ENCODE results near the gene LKAAEAR1. TPM values are rescaled to one million over a fixed set of nuclear protein-coding genes. Genes with fewer than 3 reads are reported as not detected.
A peak's percentile ranks its signal among the peaks of the same experiment; 100 is the strongest.

LKAAEAR1 gene
- total and polyA plus RNA-seq, 9 of the 15 experiments (the other 6 are each of a cell fraction or from before 2014, with no cell fraction given) = not detected

DNA sequence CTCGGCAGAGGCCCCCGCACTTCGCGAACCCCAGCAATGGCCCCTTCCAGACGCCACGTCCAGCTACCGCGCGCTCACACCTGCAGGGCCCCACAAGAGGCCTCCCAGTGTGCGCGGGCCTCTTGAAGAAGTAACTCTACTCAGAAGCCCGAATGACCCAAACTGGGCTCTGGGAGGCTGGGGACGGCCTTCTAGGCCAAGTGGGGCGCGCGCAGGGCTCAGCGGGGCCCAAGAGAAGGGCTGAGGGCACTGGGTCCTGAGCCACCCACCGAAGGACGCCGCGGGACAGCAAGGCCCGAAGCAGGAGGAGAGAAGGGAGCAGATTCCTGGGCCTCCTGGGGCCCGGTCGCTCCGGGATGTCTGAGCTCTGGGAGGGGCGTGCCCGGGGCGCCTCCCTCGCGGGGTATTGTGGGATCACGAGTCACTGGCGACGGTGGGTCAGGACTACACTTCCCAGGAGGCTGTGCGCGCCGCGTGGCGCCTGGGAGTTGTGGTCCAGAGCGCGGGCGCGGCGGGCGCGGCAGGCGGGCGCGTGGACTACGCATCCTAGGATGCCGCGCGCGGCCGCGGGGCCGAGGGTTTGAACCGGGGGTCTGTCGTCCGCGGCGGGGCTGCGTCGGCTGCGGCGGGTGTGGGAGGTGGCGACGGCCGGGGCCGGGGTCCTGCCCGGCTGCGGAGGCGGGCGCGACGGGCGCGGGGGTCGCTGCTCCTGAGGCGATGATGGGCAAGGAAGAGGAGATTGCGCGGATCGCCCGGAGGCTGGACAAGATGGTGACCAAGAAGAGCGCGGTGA, 21.4 kb downstream of the LKAAEAR1 start, which contains the start of gene TCEA2 (continued):
- TF ChIP-seq TEAD2 (tag; IDR thresholded peaks at IDR 0.05) = no peak
- TF ChIP-seq, protein P1, sequence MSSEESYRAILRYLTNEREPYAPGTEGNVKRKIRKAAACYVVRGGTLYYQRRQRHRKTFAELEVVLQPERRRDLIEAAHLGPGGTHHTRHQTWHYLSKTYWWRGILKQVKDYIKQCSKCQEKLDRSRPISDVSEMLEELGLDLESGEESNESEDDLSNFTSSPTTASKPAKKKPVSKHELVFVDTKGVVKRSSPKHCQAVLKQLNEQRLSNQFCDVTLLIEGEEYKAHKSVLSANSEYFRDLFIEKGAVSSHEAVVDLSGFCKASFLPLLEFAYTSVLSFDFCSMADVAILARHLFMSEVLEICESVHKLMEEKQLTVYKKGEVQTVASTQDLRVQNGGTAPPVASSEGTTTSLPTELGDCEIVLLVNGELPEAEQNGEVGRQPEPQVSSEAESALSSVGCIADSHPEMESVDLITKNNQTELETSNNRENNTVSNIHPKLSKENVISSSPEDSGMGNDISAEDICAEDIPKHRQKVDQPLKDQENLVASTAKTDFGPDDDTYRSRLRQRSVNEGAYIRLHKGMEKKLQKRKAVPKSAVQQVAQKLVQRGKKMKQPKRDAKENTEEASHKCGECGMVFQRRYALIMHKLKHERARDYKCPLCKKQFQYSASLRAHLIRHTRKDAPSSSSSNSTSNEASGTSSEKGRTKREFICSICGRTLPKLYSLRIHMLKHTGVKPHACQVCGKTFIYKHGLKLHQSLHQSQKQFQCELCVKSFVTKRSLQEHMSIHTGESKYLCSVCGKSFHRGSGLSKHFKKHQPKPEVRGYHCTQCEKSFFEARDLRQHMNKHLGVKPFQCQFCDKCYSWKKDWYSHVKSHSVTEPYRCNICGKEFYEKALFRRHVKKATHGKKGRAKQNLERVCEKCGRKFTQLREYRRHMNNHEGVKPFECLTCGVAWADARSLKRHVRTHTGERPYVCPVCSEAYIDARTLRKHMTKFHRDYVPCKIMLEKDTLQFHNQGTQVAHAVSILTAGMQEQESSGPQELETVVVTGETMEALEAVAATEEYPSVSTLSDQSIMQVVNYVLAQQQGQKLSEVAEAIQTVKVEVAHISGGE (CRISPR knock-in tag; IDR thresholded peaks at IDR 0.05) = peak in 1 of 3 experiments; percentile 88; a peak in 2 of 6 replicates
- TF ChIP-seq MEF2A (IDR thresholded peaks at IDR 0.05; ENCODE audit: control insufficient read depth, low read depth, low read length) = no peak
- no peak for TF ChIP-seq ZNF699 (CRISPR knock-in tag; IDR thresholded peaks at IDR 0.05; ENCODE audit: insufficient replicate concordance)
- TF ChIP-seq, protein P2, sequence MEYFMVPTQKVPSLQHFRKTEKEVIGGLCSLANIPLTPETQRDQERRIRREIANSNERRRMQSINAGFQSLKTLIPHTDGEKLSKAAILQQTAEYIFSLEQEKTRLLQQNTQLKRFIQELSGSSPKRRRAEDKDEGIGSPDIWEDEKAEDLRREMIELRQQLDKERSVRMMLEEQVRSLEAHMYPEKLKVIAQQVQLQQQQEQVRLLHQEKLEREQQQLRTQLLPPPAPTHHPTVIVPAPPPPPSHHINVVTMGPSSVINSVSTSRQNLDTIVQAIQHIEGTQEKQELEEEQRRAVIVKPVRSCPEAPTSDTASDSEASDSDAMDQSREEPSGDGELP (CRISPR knock-in tag; IDR thresholded peaks at IDR 0.05; ENCODE audit: borderline replicate concordance) = no peak; the same call in 1 of the 2 replicates
- TF ChIP-seq GATAD2A (IDR thresholded peaks at IDR 0.05) = no peak
- peak; percentile 20 for TF ChIP-seq FIP1L1 (IDR thresholded peaks at IDR 0.05; ENCODE audit: low read depth, low read length, poor library complexity, severe bottlenecking)
- TF ChIP-seq IFI16 (CRISPR knock-in tag; IDR thresholded peaks at IDR 0.05) = 0 out of 2 replicates have a peak, but pooled peaks have one; percentile 31
- TF ChIP-seq, protein P3, sequence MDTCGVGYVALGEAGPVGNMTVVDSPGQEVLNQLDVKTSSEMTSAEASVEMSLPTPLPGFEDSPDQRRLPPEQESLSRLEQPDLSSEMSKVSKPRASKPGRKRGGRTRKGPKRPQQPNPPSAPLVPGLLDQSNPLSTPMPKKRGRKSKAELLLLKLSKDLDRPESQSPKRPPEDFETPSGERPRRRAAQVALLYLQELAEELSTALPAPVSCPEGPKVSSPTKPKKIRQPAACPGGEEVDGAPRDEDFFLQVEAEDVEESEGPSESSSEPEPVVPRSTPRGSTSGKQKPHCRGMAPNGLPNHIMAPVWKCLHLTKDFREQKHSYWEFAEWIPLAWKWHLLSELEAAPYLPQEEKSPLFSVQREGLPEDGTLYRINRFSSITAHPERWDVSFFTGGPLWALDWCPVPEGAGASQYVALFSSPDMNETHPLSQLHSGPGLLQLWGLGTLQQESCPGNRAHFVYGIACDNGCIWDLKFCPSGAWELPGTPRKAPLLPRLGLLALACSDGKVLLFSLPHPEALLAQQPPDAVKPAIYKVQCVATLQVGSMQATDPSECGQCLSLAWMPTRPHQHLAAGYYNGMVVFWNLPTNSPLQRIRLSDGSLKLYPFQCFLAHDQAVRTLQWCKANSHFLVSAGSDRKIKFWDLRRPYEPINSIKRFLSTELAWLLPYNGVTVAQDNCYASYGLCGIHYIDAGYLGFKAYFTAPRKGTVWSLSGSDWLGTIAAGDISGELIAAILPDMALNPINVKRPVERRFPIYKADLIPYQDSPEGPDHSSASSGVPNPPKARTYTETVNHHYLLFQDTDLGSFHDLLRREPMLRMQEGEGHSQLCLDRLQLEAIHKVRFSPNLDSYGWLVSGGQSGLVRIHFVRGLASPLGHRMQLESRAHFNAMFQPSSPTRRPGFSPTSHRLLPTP (IDR thresholded peaks at IDR 0.05; ENCODE audit: borderline replicate concordance, extremely low read depth, insufficient read length) = no peak
- TF ChIP-seq, protein P4, sequence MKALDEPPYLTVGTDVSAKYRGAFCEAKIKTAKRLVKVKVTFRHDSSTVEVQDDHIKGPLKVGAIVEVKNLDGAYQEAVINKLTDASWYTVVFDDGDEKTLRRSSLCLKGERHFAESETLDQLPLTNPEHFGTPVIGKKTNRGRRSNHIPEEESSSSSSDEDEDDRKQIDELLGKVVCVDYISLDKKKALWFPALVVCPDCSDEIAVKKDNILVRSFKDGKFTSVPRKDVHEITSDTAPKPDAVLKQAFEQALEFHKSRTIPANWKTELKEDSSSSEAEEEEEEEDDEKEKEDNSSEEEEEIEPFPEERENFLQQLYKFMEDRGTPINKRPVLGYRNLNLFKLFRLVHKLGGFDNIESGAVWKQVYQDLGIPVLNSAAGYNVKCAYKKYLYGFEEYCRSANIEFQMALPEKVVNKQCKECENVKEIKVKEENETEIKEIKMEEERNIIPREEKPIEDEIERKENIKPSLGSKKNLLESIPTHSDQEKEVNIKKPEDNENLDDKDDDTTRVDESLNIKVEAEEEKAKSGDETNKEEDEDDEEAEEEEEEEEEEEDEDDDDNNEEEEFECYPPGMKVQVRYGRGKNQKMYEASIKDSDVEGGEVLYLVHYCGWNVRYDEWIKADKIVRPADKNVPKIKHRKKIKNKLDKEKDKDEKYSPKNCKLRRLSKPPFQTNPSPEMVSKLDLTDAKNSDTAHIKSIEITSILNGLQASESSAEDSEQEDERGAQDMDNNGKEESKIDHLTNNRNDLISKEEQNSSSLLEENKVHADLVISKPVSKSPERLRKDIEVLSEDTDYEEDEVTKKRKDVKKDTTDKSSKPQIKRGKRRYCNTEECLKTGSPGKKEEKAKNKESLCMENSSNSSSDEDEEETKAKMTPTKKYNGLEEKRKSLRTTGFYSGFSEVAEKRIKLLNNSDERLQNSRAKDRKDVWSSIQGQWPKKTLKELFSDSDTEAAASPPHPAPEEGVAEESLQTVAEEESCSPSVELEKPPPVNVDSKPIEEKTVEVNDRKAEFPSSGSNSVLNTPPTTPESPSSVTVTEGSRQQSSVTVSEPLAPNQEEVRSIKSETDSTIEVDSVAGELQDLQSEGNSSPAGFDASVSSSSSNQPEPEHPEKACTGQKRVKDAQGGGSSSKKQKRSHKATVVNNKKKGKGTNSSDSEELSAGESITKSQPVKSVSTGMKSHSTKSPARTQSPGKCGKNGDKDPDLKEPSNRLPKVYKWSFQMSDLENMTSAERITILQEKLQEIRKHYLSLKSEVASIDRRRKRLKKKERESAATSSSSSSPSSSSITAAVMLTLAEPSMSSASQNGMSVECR (CRISPR knock-in tag; IDR thresholded peaks at IDR 0.05) = no peak
- no peak for TF ChIP-seq ASH1L (IDR thresholded peaks at IDR 0.05; ENCODE audit: borderline replicate concordance, low read depth, partially characterized antibody)

Data from K562 (cell line).